Astrocyte (in vitro differentiated cells and primary cell): ENCODE data around the gene DDX39A.

Experiments used
- CTCF ChIP-seq: IDR thresholded peaks from 2 replicates; pipeline ENCODE4 v1.5.1; 2011; ENCODE audit warnings: low read depth, mild to moderate bottlenecking, inconsistent platforms, low read length, moderate library complexity; ENCODE audit not compliant: insufficient read depth
- EZH2 ChIP-seq: IDR thresholded peaks from 2 replicates; pipeline ENCODE4 v1.6.1; 2012; ENCODE audit warnings: mild to moderate bottlenecking, low read length, inconsistent platforms; ENCODE audit not compliant: insufficient read depth

GRCh38 chr19:14366529-14366928, 52.6 kb downstream of the DDX39A start:
- TF ChIP-seq CTCF (no peak), EZH2 (no peak)
